Endometrial microvascular endothelial cells (primary cell): Measurements from ENCODE around the gene SLC12A7. TPM values are rescaled to one million over a fixed set of nuclear protein-coding genes. Genes with fewer than 3 reads are reported as not detected.
"Not testable (repeated sequence)": the region's sequence is repeated elsewhere in the genome, so short reads cannot be mapped to it uniquely, and the experiment has no call there.

Experiments
- in situ Hi-C: cut with HindIII; loops from 2 replicates; pipeline ENCODE4 v1.10.0; 2017; ENCODE audit warnings: low sequenced_read_pairs, low pct_unique_long_range_greater_than_20kb; ENCODE audit errors: inconsistent ontology term
- total RNA-seq: library from RNA; depleted of rRNA; stranded (reverse); fragments of >200 nt; gene quantifications from one replicate; pipeline ENCODE4 v1.2.3, GENCODE V29; 2015; ENCODE audit errors: inconsistent ontology term

Gene SLC12A7
- total RNA-seq, 1 donor from 2014 or later = 9.0 TPM

DNA sequence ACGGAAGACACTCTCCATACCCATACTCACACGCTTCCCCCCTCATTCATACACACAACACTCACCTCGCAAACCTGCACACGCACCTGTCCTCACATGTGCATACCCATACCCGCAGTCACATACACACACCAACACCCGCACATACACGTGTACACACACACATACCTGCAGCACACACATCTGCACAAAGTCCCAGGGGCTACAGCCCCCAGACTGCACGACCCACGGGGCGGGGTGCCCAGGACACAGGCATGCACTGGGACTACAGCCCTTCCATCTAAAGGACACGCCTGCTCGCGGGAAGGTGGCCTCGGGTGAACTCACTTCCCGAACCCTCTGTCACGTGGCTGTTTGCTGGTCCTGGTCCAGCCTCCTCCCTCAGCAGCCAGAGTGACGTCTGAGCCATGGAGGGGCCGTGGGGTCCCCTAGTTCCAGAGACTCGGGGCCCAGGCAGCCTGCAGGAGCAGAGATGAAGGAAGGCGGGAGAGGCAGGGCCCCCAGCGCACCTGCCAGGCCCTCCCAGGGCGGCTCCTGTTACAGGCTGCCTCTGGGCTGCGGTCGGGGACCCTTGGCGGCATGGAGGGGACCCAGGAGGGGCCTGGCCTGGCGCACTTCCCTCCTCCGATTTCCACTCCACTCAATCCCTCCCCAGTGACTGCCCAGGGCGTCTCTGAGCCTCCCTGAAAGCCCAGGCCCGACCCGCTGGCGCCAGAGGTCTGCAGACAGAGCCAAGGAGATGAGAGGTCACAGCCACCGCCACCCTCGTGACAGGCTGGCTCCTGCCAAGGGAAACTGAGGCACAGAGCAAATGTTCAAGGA lies 8.1 kb downstream of the SLC12A7 start:
- in situ Hi-C loops = no loop called here

DNA sequence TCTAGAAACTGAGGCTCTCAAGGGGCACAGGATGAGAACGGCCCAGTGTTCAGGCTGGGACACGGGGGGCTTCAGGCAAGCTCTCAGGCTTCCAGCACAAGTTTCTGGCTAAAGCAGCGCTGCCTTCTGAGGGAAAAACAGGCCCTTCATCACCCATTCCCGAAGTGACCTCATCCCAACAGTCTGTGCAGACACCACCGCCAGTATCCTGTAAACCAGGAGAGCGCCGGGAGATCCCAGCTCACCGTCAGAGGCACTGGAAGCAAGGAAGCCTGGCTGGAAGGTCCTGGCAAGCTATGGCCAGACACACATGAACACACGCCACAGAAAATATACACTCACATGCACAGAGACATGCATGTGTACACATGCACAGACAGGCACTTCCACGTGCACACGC lies 8.8 kb downstream of the SLC12A7 start:
- in situ Hi-C loops = no loop called here

DNA sequence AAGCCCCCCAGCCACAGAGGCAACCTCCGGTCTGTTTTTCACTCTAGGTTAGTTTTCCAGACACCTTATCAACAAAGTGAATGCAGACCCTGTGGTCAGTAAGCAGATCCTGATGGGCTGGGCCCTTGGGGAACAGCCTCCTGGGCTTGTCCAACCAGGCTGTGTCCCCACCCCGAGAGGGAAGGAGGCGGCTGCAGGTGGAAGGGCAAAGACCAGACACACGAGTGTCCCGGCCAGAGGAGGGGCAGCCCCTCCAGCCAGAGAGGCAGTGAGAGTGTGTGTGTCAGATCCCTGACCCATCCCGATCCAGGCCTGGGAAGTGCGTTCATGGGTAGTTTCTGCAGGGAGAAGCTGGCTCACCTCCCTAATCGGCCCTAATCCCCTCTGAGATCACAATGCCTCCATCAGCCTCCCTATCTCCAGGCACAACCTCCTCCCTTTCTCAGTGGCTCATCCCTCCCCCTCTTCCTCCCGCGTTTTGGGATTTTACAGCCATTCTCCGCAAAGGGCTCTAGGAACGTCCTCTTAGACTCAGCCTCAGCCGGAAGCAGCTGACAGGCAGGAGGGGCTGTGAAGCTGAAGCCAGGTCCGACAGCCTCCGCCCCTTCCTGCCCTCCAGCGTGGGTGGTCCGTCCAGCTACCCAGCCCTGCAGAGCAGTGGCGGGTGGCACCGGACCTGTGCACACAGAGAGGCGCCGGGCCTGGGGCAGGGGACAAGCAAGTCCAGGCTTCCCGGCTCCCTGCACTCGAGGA lies 9.7 kb downstream of the SLC12A7 start:
- in situ Hi-C loops = no loop called here

- in situ Hi-C loops = no loop called here
Observed at GRCh38 chr5:1100664-1101574, 10.9 kb downstream of the SLC12A7 start.

- in situ Hi-C loops = no loop called here
Observed at GRCh38 chr5:1099926-1100663, 11.8 kb downstream of the SLC12A7 start.

GRCh38 chr5:1098986-1099597 lies 12.8 kb downstream of the SLC12A7 start:
- in situ Hi-C loops = no loop called here

GRCh38 chr5:1097988-1098385 lies 13.9 kb downstream of the SLC12A7 start:
- in situ Hi-C loops = not testable (repeated sequence)

DNA sequence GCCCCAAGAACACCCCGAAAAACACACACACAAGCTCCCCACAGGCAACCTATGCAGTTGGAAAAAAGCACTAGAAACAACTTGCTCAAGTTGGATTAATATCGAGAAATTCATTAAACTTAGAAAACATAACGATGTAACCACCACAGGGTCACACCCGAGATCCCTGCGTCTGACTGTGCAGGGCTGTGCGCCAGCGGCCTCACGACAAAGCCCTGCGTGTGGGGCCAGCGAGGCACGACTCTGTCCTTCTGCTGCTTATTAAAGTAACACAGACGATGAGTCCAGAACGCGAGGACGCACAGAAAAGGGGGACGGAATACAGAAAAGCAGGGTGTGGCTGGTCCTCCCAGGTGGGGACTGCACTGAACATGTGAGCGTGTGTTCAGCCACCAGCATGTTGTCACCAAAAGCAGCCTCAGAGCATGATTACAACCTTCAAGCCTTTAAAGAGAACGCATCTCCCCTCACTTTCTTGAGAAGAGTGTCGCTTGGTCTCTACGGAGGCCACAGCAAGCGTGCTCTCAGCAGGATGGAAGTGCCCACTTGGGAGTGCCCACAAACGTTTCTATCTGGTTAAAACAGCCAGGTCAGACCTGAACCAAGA lies 14.4 kb downstream of the SLC12A7 start:
- in situ Hi-C loops = no loop called here

DNA sequence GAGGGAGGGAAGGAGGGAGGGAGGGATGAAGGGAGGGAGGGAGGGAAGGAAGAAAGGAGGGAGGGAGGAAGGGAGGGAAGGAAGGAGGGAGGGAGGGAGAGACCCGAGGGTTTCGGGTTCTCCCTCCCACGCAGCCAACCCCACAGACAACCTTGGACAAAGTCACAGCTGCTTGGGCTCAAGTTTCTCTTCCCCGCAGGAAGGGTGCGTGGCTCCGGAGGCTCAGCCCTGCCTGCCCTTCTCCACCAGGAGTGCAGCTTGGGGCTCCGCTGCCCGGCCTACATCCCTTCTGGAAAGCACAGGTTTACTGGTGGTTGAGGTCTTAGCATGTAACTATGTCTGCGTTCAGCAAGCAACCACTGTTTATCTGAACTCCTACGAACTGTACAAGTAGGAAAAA lies 15.0 kb downstream of the SLC12A7 start:
- in situ Hi-C loops = no loop called here

GRCh38 chr5:1095990-1096363 lies 15.9 kb downstream of the SLC12A7 start:
- in situ Hi-C loops = no loop called here

DNA sequence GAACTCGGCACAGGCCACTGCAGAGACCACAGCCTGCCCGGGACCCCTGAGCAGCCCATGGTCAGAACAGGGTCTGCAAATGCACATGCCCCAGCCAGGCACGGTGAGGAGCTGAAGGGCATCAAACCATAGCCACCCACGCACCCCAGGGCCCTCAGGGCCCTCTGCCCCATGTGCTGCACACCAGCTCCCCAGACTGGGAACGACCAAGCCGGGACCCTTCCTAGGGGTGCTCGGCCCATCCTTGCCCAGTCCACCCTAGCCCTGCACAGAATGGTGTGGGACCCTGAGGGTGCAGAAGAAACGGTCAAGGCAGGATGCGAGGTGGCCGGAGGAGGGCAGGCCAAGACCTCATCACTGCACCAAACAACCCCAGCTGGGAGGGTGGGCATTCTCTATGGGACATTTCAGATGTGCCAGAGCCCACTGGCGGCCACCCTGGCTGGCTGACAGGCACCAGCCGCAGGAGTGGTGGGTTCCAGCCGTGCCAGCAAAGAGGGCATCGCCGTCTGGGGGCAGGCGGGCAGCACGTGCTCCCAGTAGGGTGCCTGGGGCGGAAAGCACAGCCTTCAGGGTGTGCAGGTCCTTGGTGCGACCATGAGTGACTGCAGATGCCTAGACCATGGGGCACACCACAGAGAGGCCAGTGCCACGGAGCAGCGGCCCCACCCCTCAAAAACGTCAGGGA lies 16.4 kb downstream of the SLC12A7 start:
- in situ Hi-C loops = no loop called here

GRCh38 chr5:1094670-1095190 lies 17.1 kb downstream of the SLC12A7 start:
- in situ Hi-C loops = no loop called here

DNA sequence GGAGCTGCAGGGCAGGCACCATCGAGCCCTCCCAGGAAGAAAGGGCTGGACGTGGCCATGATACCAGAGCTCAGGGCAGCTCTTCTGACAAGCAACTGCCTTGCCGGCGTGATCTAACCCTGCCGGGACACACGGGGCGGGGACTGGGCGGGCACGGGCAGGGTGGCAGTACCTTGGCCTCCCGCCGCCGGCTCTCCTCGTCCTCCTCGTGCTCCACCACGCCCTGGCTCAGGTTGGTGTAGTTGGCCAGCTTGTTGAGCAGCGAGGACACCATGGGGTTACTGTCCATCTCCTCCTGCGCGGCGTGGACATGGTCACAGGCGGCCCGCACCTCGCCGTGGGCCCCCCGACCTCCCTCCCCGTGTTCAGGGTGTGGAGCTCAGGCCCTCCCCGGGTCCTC lies 18.5 kb downstream of the SLC12A7 start:
- in situ Hi-C loops = no loop called here

GRCh38 chr5:1092122-1092521 lies 19.7 kb downstream of the SLC12A7 start:
- in situ Hi-C loops = no loop called here

- in situ Hi-C loops = no loop called here
Observed at GRCh38 chr5:1091632-1092031, 20.2 kb downstream of the SLC12A7 start.

GRCh38 chr5:1090538-1090937 lies 21.3 kb downstream of the SLC12A7 start:
- in situ Hi-C loops = no loop called here

DNA sequence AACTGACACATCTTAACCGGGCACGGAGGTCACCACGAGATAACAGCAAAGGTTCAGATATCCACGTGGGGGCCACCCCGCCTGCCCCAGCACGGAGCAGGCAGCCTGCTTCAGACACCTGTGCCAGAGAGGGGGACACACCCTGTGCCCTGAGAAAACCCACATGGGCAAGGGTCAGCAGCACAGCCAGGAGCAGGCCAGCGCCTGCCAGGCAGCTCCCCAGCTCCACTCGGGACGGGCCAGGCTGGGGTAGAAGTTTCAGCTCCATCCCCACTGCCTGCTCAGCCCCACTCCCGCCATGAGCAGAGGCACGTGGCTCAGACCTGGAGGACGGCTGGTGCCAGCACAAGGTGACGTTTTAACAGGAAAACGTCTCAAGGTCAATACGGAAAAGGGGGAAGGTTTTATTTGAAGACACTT lies 22.2 kb downstream of the SLC12A7 start:
- in situ Hi-C loops = no loop called here
